Activated naive CD4-positive, alpha-beta T cell treated with anti-CD3 and anti-CD28 coated beads, Interleukin-2, amount 10 ng/mL, durations not matched to agents 7 days and 5 days (primary cell): ENCODE data around the gene SIK2.

Experiments used
- CTCF ChIA-PET: fragments of 350-600 bp; sonication (Branson Sonifier 250); formaldehyde crosslinking; loops from one replicate; lab custom pipeline; 2021; ENCODE audit warnings: antibody characterized with exemption; lab: Charles Lee
- DNase-seq: peaks from one replicate; pipeline ENCODE4 v3.0.0-alpha.2; 2020
- H3K27ac Mint-ChIP-seq: one replicate; pipeline ENCODE4 v1.8.0; 2021; ENCODE audit warnings: mild to moderate bottlenecking, moderate library complexity, mixed read lengths
- H3K27me3 Mint-ChIP-seq: one replicate; pipeline ENCODE4 v1.8.0; 2021; ENCODE audit warnings: mild to moderate bottlenecking, mixed read lengths
- H3K36me3 Mint-ChIP-seq: one replicate; pipeline ENCODE4 v1.8.0; 2021; ENCODE audit warnings: mixed read lengths
- H3K4me1 Mint-ChIP-seq: one replicate; pipeline ENCODE4 v1.8.0; 2021; ENCODE audit warnings: mixed read lengths
- H3K4me3 Mint-ChIP-seq: one replicate; pipeline ENCODE4 v1.8.0; 2021; ENCODE audit warnings: mild to moderate bottlenecking, moderate library complexity, mixed read lengths
- H3K9me3 Mint-ChIP-seq: one replicate; pipeline ENCODE4 v1.8.0; 2021; ENCODE audit warnings: mixed read lengths

The SIK2 gene

GRCh38 chr11:111665777-111666176, 63.5 kb downstream of the SIK2 start:
- no peaks in the 10 kb centered on the region for H3K4me1 Mint-ChIP-seq
- CTCF ChIA-PET = no interaction called here
- DNase-seq = no peak

DNA sequence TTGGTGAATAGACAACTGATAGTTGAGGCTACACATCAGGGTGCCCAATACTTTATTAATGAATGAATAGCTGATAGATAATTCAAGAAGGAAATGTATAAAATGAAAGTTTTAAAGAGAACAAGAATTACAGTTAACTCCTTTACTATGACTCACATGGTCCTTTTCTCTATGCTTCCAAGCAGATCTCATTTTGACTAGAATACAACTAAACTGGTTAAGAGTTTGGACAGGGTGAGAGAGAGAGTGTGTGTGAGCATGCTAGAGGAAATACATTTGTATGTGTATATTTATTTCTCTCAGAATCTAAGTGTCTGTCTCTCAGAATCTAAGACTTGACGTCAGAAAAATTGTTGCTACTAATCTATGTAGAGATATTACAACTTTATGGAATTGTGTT, 66.7 kb downstream of the SIK2 start:
- no peak overlapping the region for H3K27ac Mint-ChIP-seq
- no peak overlapping the region for H3K4me3 Mint-ChIP-seq
- peaks cover 7% of the 10 kb centered on the region for H3K36me3 Mint-ChIP-seq
- H3K4me1 Mint-ChIP-seq = peaks cover 2% of the 10 kb centered on the region
- H3K9me3 Mint-ChIP-seq = no peaks in the 10 kb centered on the region
- CTCF ChIA-PET = no interaction called here
- no peak for DNase-seq
- no peaks in the 10 kb centered on the region for H3K27me3 Mint-ChIP-seq

More at GRCh38 chr11:111665777-111666176, 63.5 kb downstream of the SIK2 start:
- Mint-ChIP-seq H3K36me3 (peaks cover 2% of the 10 kb centered on the region), H3K4me3 (no peak overlapping the region), H3K9me3 (no peaks in the 10 kb centered on the region), H3K27ac (no peak overlapping the region), H3K27me3 (no peaks in the 10 kb centered on the region)

GRCh38 chr11:111671383-111671782, 69.1 kb downstream of the SIK2 start:
- no peak for DNase-seq
- Mint-ChIP-seq H3K9me3 (no peaks in the 10 kb centered on the region), H3K27me3 (no peaks in the 10 kb centered on the region), H3K4me1 (peaks cover 2% of the 10 kb centered on the region), H3K4me3 (no peak overlapping the region), H3K36me3 (peaks cover 12% of the 10 kb centered on the region), H3K27ac (no peak overlapping the region)
- CTCF ChIA-PET = no interaction called here

GRCh38 chr11:111672949-111673348, 70.7 kb downstream of the SIK2 start:
- peaks cover 13% of the 10 kb centered on the region for H3K36me3 Mint-ChIP-seq
- no peaks in the 10 kb centered on the region for H3K9me3 Mint-ChIP-seq
- DNase-seq = no peak
- H3K4me1 Mint-ChIP-seq = peaks cover 2% of the 10 kb centered on the region
- no peak overlapping the region for H3K27ac Mint-ChIP-seq
- CTCF ChIA-PET = no interaction called here
- no peak overlapping the region for H3K4me3 Mint-ChIP-seq
- H3K27me3 Mint-ChIP-seq = no peaks in the 10 kb centered on the region

DNA sequence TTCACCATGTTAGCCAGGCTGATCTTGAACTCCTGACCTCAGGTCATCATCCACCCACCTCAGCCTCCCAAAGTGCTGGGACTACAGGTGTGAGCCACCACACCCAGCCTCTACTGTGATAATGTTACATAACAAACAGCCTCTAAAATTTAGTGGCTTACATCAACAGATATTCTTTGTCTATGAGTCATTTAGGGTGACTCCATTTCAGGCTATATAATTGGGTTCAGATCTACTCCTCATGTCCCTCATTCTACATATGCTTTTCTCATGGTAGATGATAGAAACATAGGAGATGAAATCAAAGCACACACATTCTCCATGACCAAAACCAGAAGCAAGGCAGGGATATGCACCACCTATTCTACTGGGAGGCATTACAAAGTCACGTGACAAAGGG, 72.7 kb downstream of the SIK2 start:
- CTCF ChIA-PET = interaction anchor here (0.7 kb wide), 1 partner anchor 15 kb away, joined by 3 read pairs; no protein-coding TSS in a partner anchor
- Mint-ChIP-seq H3K4me1 (peaks cover 2% of the 10 kb centered on the region), H3K9me3 (no peaks in the 10 kb centered on the region), H3K27me3 (no peaks in the 10 kb centered on the region), H3K36me3 (peaks cover 15% of the 10 kb centered on the region), H3K27ac (no peak overlapping the region), H3K4me3 (no peak overlapping the region)
- no peak for DNase-seq

GRCh38 chr11:111675891-111676290, 73.6 kb downstream of the SIK2 start:
- CTCF ChIA-PET = no interaction called here
- H3K4me1 Mint-ChIP-seq = peaks cover 2% of the 10 kb centered on the region
- no peaks in the 10 kb centered on the region for H3K9me3 Mint-ChIP-seq
- DNase-seq = no peak
- peaks cover 15% of the 10 kb centered on the region for H3K36me3 Mint-ChIP-seq
- H3K4me3 Mint-ChIP-seq = no peak overlapping the region
- H3K27me3 Mint-ChIP-seq = no peaks in the 10 kb centered on the region
- no peak overlapping the region for H3K27ac Mint-ChIP-seq

- no peak overlapping the region for H3K27ac Mint-ChIP-seq
- H3K9me3 Mint-ChIP-seq = no peaks in the 10 kb centered on the region
- H3K4me3 Mint-ChIP-seq = no peak overlapping the region
- peaks cover 13% of the 10 kb centered on the region for H3K36me3 Mint-ChIP-seq
- H3K27me3 Mint-ChIP-seq = no peaks in the 10 kb centered on the region
- H3K4me1 Mint-ChIP-seq = peaks cover 2% of the 10 kb centered on the region
- CTCF ChIA-PET = interaction anchor here (0.6 kb wide), 1 partner anchor 84 kb away, joined by 3 read pairs; no protein-coding TSS in a partner anchor
- no peak for DNase-seq
These were observed 74.8 kb downstream of the SIK2 start for GRCh38 chr11:111676878-111677585.

GRCh38 chr11:111680486-111681175, 78.4 kb downstream of the SIK2 start:
- Mint-ChIP-seq H3K27me3 (no peaks in the 10 kb centered on the region), H3K36me3 (peaks cover 8% of the 10 kb centered on the region), H3K4me1 (no peaks in the 10 kb centered on the region), H3K27ac (no peak overlapping the region), H3K4me3 (no peak overlapping the region), H3K9me3 (no peaks in the 10 kb centered on the region)
- CTCF ChIA-PET = no interaction called here
- DNase-seq = no peak

DNA sequence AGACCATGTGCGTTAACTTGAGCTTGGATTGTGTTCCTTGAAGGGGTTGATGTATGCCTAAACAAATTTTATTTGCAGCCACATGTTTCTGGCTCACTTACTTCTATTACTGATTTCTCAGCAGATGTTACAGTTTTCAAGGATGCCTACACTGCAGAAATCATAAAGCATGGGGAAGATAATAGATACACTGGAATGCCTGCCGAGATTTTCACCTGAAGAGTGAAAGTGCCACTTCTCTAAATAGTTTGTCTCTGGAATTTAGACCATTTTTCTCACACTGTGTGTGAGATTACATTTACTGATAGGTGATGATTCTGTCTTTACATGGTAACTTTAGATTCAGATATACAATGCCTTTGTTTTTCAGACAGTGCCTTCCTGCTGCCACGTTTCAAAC, 81.6 kb downstream of the SIK2 start:
- no peak for DNase-seq
- H3K36me3 Mint-ChIP-seq = peaks cover 4% of the 10 kb centered on the region
- H3K4me1 Mint-ChIP-seq = no peaks in the 10 kb centered on the region
- CTCF ChIA-PET = interaction anchor here (0.7 kb wide), 1 partner anchor 33 kb away, joined by 3 read pairs; no protein-coding TSS in a partner anchor
- no peaks in the 10 kb centered on the region for H3K27me3 Mint-ChIP-seq
- no peak overlapping the region for H3K4me3 Mint-ChIP-seq
- H3K9me3 Mint-ChIP-seq = no peaks in the 10 kb centered on the region
- no peak overlapping the region for H3K27ac Mint-ChIP-seq

- CTCF ChIA-PET = interaction anchor here (0.7 kb wide), 1 partner anchor 34 kb away, joined by 3 read pairs; no protein-coding TSS in a partner anchor
- H3K9me3 Mint-ChIP-seq = no peaks in the 10 kb centered on the region
- H3K27ac Mint-ChIP-seq = no peak overlapping the region
- no peaks in the 10 kb centered on the region for H3K4me1 Mint-ChIP-seq
- peaks cover 9% of the 10 kb centered on the region for H3K36me3 Mint-ChIP-seq
- no peak overlapping the region for H3K4me3 Mint-ChIP-seq
- DNase-seq = no peak
- H3K27me3 Mint-ChIP-seq = no peaks in the 10 kb centered on the region
These were observed 82.0 kb downstream of the SIK2 start for GRCh38 chr11:111684251-111684650.

GRCh38 chr11:111688013-111688412, 85.8 kb downstream of the SIK2 start:
- no peaks in the 10 kb centered on the region for H3K4me1 Mint-ChIP-seq
- H3K27me3 Mint-ChIP-seq = no peaks in the 10 kb centered on the region
- CTCF ChIA-PET = no interaction called here
- no peak overlapping the region for H3K4me3 Mint-ChIP-seq
- DNase-seq = no peak
- no peaks in the 10 kb centered on the region for H3K9me3 Mint-ChIP-seq
- peaks cover 16% of the 10 kb centered on the region for H3K36me3 Mint-ChIP-seq
- no peak overlapping the region for H3K27ac Mint-ChIP-seq

- Mint-ChIP-seq H3K27me3 (no peaks in the 10 kb centered on the region), H3K9me3 (no peaks in the 10 kb centered on the region), H3K4me1 (no peaks in the 10 kb centered on the region), H3K27ac (no peak overlapping the region), H3K36me3 (peaks cover 16% of the 10 kb centered on the region), H3K4me3 (no peak overlapping the region)
- CTCF ChIA-PET = no interaction called here
- DNase-seq = no peak
These were observed 88.9 kb downstream of the SIK2 start for GRCh38 chr11:111691176-111691575.

DNA sequence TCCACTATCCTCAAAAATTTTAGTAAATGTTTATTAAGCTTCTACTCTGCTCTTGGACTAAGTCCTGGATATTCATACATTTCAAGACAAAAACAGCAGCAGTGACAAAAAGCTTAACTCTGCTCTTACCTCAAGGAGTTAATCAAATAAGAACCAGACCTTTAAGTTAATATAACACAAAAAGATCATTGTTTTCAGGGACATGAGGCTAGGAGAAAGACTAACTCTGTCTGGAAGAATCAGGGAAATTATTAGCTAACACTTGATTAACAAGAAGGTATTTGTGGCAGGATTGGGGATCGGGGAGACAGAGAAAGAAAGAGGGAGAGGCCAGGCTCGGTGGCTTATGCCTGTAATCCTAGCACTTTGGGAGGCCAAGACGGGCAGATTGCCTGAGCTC, 89.5 kb downstream of the SIK2 start:
- Mint-ChIP-seq H3K27ac (no peak overlapping the region), H3K36me3 (peaks cover 16% of the 10 kb centered on the region), H3K4me3 (no peak overlapping the region), H3K9me3 (no peaks in the 10 kb centered on the region), H3K27me3 (no peaks in the 10 kb centered on the region), H3K4me1 (no peaks in the 10 kb centered on the region)
- CTCF ChIA-PET = no interaction called here
- DNase-seq = no peak

GRCh38 chr11:111693224-111693937, 91.1 kb downstream of the SIK2 start:
- no peak overlapping the region for H3K4me3 Mint-ChIP-seq
- no peak overlapping the region for H3K27ac Mint-ChIP-seq
- H3K36me3 Mint-ChIP-seq = peaks cover 12% of the 10 kb centered on the region
- no peaks in the 10 kb centered on the region for H3K9me3 Mint-ChIP-seq
- no peaks in the 10 kb centered on the region for H3K4me1 Mint-ChIP-seq
- DNase-seq = no peak
- CTCF ChIA-PET = interaction anchor here (0.6 kb wide), 1 partner anchor 124 kb away, joined by 4 read pairs; no protein-coding TSS in a partner anchor
- H3K27me3 Mint-ChIP-seq = no peaks in the 10 kb centered on the region
